Measurements from ENCODE around the gene ZBTB26.

The ZBTB26 gene, protein sequence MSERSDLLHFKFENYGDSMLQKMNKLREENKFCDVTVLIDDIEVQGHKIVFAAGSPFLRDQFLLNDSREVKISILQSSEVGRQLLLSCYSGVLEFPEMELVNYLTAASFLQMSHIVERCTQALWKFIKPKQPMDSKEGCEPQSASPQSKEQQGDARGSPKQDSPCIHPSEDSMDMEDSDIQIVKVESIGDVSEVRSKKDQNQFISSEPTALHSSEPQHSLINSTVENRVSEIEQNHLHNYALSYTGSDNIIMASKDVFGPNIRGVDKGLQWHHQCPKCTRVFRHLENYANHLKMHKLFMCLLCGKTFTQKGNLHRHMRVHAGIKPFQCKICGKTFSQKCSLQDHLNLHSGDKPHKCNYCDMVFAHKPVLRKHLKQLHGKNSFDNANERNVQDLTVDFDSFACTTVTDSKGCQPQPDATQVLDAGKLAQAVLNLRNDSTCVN

DNA sequence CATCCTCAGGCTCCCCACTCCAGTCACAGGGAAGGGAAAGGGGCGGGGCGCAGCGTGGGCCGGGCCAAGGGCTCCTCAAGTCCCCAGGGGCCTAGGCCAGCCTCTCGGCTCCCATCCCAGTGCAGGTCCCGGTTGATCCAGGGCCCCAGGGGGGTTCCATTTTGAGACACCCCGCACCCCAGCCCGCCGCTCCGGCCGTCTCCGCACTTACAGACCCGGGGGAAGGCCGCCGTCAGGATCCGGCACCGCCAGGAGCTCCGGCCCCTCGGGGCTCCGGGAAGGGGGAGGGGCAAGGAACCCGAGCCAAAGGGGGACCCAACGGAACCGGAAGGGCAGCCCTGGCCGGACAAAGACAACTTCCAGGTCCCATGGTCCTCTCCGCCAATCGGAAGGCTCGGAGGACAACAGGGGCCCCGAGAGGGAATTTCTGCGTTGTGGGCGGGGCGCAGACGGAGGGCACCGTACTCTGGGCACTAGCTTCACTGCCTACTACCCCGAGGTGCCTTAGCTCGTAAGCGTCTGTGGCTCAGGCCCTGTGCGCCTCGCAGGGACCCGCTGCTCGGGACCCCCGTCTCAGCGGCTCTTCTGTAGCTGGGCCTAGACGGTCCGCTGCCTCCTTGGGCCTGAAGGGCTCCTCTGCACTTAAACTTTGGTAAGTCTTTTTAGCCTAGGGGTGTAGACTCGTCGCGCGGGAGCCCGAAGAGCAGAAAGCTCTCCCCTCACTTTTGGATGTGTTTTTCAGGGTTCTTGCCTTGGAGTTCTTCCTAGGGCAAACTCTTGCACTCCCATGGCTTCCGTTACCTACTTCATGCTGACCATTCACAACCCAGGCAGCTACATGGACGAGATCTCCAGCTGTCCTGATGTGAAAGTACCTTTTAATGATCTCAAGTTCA lies at the start of gene ZBTB26:
Gene ZBTB26 (minus strand): TSS at position 287 of the 896 bp plus-strand sequence. CDS start 11,578 bp downstream, outside the sequence.
- DNase-seq (ENCODE audit: low read depth): peak; percentile 87

DNA sequence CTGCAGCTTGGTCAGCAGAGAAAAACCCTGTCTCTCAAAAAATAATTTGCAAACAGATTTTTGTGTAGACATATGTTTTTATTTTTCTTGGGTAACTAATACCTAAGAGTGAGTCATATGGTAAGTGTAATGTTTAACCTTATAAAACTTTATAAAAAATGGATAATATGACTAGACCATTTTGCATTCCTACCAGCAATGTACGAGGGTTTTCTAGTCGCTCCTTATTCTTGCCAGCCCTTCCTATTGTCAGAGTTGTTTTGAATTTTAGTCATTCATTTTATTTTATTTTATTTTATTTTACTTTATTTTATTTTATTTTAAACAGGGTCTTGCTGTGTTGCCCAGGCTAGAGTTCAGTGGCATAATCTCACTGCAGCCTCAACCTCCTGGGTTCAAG lies 47.3 kb upstream of the ZBTB26 start:
- DNase-seq (ENCODE audit: low read depth): no peak

GRCh38 chr9:122975196-122975595 lies 43.9 kb upstream of the ZBTB26 start:
- DNase-seq (ENCODE audit: low read depth): no peak

GRCh38 chr9:122961139-122961538 lies 29.8 kb upstream of the ZBTB26 start:
- no peak for DNase-seq (ENCODE audit: low read depth)

GRCh38 chr9:122955961-122956360 lies 24.6 kb upstream of the ZBTB26 start:
- no peak for DNase-seq (ENCODE audit: low read depth)

DNA sequence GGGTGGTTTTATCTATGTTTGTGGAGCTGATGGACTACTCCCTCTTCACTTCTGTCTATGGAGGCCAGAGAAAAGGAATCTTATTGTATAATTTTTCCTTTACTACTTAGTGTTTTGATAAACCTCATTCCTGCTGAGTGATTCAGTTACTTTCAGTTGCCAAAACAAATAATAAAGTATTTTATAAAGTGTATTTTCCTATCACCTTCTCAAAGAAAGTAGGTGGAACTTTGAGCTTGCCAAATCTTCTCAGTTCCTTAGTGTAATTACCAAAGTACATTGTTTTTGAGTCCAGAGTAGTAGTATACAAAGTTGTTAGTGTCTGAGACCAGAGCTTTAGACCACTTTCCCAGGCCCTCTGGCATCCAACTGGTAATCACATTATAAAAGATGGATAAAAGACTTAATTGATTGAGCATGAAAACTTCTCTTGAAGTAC lies 23.0 kb upstream of the ZBTB26 start:
- no peak for DNase-seq (ENCODE audit: low read depth)

DNA sequence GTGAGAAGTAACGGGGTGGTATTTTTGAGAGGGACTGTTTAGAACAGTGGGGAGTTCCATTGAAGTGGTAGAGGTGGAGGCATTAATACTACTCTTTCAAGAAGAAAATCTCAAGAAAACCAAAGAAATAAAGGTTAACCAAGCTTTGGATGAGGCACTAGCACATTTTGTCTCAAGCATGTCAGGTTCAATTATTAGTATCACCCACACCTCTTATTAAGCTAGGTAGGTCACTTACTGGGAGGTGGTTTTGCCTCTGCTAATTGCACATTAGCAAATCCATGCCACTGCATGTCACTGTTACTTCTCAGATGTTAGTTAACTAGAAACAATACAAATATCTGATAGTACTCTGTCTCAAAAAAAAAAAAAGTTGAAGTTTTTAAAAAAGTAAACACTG lies 19.7 kb upstream of the ZBTB26 start:
- DNase-seq (ENCODE audit: low read depth): no peak

DNA sequence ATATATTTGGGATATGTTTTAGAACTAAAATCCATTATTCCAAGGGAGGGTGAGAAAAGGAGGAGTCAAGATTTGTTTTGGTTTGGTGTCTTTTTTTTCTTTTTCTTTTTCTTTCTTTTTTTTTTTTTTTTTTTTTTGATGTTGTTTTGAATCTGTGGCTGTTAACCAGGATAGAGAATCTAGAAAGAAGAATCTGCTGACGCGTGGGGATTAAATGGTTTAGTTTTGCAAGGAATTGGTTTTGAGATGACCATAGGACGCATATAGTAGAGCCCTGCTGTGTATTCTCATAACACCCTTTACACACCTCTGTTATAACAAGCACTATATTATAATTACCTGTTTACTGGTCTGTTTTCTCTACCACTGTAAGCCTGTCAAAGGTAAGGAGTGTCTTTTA lies 19.0 kb upstream of the ZBTB26 start:
- DNase-seq (ENCODE audit: low read depth): no peak

DNA sequence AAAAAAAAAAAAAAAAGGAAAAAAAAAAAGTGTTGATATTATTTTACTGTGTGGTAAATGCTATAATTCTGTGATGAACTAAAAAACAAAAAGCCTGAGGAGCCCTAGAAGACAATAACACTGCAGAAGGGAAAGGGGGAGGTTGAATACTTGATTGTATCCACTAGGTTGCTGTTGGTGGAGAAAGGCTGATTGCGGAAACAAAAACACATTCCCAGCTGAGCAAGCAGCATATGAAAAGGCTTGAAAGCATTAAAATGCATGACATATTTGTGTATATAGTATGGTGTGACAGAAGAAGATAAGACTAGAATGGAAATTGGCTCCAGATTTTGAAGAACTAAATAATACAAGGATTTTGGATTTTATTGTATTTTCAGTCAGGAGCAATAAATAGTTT lies 18.4 kb upstream of the ZBTB26 start:
- DNase-seq (ENCODE audit: low read depth): no peak

DNA sequence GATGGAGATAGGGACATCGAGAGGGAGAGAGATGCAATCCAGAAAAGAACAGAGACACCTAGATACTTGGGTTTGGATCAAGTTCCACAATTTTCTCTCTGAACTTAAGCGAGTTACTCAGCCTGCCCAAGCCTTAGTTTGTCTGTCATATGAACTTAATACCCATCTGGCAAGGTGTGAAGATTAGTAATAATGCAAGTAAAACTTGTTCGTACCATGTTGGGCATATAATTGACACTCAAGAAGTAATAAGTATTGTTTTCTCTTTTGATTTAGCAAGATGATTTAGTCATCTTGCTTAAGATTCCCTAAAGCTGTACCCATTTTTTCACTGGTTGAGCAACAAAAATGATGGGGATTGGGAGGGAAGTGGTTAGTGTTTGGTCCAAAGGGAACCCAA lies 17.0 kb upstream of the ZBTB26 start:
- DNase-seq (ENCODE audit: low read depth): no peak

DNA sequence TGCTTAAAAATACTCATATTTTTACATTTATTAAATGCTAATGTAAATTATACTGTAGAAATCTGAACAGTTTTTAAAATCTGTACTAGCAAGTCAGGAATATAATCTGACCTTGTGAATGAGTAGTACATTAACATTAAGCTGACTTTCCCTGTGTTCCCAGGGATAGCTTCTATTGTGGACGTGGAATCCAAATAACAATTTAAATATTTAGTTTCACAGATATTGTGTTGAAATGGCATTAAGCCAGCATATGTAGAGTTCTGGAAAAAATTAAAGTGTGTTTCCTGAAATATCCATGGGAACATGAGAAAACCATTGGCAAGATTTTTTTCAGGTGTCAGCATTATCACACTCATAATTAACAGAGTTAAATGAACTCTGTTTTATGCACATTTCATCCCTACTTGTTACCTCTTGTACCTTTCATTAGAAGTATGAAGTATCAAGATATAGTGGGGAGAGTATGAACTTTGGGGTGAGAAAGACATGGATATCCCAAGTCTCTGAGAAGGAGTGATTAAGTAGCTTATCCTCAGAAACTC lies 15.2 kb upstream of the ZBTB26 start:
- DNase-seq (ENCODE audit: low read depth): no peak

- no peak for DNase-seq (ENCODE audit: low read depth)
Observed at GRCh38 chr9:122944960-122945888, 13.9 kb upstream of the ZBTB26 start.

- DNase-seq (ENCODE audit: low read depth): no peak
Observed at GRCh38 chr9:122941582-122942234, 10.4 kb upstream of the ZBTB26 start.

GRCh38 chr9:122940749-122941581 lies 9.7 kb upstream of the ZBTB26 start, which contains the start of gene RABGAP1:
TSS of gene RABGAP1 (plus strand) at chr9:122941020. CDS start at chr9:122957060, 16,040 bp downstream.
- peak; percentile 98 for DNase-seq (ENCODE audit: low read depth)

DNA sequence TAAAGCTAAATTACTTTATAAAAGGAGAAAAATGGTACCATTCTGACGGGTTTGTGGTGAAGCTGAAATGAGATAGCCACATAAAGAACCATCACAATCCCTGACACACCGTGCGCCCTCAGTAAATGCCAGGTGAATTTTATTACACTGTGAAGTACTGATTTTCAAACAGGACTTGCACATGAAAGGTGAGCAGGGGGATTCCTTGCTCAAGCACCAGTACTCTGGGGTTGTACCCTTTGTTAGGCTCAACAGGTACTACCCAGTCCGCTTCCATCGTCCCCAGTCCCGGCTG lies 9.1 kb upstream of the ZBTB26 start:
- no peak for DNase-seq (ENCODE audit: low read depth)

DNA sequence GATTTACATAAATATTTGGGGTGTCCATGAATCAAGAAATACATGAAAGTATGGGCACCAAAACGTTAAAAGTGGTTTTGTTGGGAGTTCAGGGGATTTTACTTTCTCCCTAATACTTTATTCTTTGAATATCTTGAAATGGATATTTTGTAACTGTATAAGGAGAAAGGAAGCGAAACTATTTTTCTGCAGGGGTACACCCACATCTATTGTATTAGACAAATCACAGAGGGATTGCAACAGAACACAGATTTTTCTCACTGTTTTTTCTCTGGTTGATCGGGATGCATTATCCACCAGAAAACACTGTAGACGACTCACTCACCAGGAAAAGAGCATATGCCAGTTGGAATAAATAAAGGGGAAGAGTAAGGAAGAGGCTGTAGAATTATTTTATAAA lies 8.3 kb upstream of the ZBTB26 start:
- no peak for DNase-seq (ENCODE audit: low read depth)

- no peak for DNase-seq (ENCODE audit: low read depth)
Observed at GRCh38 chr9:122936883-122937282, 5.6 kb upstream of the ZBTB26 start.

DNA sequence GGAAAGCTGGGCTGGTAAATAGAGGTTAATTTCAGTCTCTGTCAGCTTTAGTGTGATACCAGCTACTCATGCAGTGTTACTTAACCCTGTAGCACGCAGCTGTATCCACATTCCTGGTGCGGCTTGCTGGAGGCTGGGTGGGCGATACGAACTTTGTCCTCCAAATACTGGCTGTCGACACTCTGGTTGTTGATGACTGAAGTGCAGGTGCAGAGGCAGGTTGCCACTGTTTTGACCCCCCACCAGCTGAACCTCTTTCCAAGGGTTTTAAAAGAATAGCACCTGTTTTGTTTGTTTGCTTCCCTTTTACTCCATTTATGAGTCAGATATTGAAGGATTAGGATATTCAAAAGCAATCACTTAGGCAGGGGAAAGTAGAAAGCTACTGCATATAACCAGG lies 5.2 kb upstream of the ZBTB26 start:
- no peak for DNase-seq (ENCODE audit: low read depth)

DNA sequence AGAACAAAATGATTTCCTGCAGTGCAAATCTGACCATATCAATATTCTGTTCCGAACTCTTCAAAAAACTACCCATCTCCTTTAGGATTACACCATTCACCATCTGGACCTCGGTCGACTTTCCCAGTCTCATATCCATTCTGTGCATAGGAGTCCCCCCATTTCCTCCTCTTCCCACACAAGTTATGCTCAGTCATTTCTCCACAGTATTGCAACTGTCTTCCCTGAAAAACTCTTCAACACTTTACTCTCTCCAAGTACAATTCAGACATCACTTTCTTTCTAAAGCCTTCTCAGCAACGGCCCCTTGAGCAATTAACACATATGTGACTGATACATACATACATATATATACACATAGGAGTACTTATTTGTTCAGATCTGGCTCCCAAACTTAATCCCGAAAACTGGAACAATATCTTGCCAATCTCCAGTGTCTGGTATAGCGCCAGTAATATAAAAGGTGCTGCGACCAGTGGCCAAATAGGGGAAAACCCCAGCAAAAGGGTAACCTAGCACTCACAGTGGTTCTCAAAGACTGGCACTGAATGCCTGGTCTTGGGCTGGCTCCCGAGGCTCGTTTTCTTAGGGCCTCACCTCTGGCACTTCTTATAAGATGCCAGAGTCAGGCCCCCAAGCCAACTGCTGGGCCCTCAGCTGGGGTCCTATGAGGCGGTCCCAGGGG lies 629 bp downstream of the ZBTB26 start:
- no peak for DNase-seq (ENCODE audit: low read depth)
